Stimulated activated naive CD4-positive, alpha-beta T cell (primary cell): ENCODE measurements around the gene TRMT10C.
"Not testable (repeated sequence)": the region's sequence is repeated elsewhere in the genome, so short reads cannot be mapped to it uniquely, and the experiment has no call there.

ENCODE experiments used
- DNase-seq, 6 experiments: peaks; one replicate each; lab custom pipeline; 2025; lab: John Stamatoyannopoulos, UW

Gene TRMT10C

DNA sequence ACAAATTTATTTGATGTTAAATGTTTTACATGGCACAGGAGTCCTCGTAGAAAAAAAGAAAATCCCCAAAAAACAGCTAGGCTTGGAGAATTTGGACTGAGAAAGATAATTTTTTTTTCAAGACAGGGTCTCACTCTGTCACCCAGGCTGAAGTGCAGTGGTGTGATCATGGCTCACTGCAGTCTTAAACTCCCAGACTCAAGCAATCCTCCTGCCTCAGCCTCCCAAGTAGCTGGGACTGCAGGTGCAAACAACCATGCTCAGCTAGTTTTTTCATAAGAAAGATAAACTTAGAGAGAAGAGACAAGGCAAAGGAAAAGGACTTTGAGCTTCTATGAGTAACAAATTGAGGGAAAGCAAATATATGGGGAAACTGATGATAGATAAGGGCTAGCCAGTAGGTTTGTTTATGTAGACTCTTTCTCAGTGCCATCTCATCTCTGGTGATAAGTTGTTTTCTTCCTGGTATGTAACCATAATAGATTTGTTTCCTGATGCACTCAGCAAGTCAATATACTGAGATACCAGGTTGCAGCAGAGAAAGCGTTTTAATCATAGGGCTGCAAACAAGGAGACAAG, 13.1 kb upstream of the TRMT10C start:
- no peak for DNase-seq

- no peak for DNase-seq
These were observed 12.2 kb upstream of the TRMT10C start for GRCh38 chr3:101549473-101549872.

- DNase-seq = not testable (repeated sequence)
These were observed 10.1 kb upstream of the TRMT10C start for GRCh38 chr3:101551359-101552081.

DNA sequence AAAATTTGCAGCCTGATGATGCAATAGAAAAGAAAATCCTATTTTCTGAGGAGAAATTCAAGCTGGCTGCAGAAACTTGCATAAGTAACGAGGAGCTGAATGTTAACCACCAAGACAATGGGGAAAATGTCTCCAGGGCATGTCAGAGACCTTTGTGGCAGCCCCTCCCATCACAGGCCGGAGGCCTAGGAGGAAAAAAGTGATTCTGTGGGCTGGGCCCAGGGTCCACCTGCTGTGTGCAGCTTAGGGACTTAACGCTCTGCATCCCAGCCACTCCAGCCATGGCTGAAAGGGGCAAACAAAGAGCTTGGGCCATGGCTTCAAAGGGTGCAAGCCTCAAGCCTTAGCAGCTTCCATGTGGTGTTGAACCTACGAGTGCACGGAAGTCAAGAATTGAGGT, 8.3 kb upstream of the TRMT10C start:
- DNase-seq = not testable (repeated sequence)

DNA sequence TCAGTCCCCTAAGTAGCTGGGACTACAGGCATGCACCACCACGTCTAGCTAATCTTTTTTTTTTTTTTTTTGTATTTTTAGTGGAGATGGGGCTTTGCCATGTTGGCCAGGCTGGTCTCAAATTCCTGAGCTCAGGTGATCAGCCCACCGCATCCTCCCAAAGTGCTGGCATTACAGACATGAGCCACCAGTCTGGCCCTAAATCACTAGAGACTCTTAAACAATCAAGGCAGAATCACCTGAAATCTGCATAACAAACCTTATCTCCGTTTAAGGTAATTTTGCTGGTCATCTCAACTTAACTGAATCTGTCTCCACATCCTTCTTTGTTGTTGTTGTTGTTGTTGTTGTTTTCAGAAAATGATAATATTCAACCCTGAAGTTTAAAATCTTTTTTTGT, 5.6 kb upstream of the TRMT10C start:
- DNase-seq = no peak

GRCh38 chr3:101567528-101568317, 6.1 kb downstream of the TRMT10C start:
- DNase-seq = no peak

GRCh38 chr3:101571028-101571895, 9.6 kb downstream of the TRMT10C start:
- peak in 4 of 6 experiments; percentile 10 to 39 (median 34) for DNase-seq

DNA sequence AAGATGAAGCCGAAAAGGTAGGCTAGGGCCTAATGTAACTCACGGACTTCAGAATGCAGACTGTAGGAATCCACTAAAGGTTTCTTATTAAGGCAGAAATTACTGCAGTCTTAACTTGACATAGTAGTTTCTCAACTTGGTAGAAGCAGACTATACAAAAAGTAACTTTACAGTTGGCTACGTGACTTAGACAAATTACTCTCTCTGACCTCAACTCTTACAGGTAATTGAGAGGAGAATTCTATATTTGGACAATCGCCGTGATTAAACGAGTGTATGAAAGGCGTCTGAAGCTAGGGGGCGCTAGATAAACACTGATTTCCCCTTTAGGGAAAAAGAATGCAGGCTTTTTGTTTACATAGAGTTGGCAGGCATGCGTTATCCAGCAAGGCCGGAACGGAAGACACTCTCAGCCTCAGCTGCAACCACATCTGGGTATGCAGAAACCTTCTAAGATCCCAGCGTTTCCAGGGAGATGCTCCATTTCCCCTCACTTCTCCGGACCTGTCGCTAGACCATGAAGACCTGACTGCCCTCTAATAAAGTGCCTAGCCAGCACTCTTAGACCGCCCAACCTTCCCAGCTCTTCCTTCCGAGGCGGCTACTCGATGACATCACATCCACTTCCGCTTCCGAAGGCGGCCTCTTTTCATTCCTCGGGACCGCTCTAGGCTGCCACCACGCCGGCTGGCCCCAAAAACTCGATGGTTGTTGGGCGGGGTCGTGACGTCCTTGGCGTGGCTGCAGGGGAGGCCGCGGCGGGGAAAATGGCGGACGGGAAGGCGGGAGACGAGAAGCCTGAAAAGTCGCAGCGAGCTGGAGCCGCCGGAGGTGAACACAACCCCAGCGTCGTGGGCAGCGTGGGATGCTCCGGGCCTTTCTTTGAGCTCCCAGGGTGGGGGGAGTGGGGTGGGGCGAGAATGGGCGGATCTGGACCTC, 12.1 kb downstream of the TRMT10C start, which contains the start of gene PCNP:
TSS of gene PCNP (plus strand) at position 732 of the 939 bp plus-strand sequence. CDS start at position 768, 36 bp downstream.
- DNase-seq = peak; percentile 96 to 99 (median 98)

- DNase-seq = peak in 3 of 6 experiments; percentile 39 to 75 (median 64)
These were observed 12.9 kb downstream of the TRMT10C start for GRCh38 chr3:101574388-101575112.

DNA sequence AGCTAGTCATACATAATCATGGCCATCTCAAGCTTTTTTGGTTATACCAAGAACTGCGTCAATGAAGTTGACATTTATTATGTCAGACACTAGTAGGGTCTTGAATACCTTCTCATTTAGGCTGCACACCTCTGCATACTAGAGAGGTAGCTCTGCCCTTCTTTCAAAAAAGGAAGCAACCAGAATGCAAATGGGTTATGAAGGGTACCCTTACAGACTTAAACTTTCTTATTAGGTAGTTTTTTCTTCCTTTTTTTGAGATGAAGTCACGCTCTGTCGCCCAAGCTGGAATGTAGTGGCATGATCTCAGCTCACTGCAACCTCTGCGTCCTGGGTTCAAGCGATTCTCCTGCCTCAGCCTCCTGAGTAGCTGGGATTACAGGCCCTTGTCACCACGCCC, 15.6 kb downstream of the TRMT10C start:
- no peak for DNase-seq

DNA sequence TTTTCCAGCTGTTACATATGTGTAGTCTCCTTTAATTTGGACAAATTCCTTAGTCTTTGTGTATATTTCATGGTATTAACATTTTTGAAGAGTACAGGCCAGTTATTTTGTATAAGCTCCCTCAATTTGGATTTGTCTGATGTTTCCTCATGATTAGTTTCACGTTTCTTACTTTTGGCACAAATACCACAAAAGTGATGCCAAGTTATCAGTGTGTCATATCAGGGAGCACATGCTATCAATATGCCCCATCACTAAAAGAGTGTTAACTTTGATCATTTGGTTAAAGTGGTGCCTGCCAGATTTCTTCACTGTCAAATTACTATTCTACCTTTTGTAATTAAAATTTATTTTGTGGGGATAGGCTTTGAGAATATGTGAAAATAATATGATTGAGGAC, 26.9 kb downstream of the TRMT10C start:
- no peak for DNase-seq

DNA sequence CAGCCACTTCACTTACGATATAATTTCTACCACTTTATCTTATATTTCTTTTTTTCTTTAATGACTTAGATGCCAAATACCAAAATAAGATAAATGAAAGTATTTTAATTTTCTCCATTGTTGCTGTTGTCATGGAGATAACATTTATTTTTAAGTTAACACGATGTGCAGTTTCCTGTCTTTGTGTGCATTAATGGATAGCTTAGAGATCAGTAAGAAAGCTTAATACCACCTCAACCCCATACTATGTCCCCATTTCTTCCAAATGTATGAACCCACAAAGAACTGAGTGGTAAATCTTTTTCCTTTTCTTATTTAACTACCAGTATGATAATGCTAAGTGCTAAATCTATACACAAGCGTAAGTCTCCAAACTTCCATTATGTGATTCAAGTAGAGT, 29.4 kb downstream of the TRMT10C start:
- DNase-seq = no peak

GRCh38 chr3:101602731-101603130, 41.1 kb downstream of the TRMT10C start:
- DNase-seq = no peak

GRCh38 chr3:101603184-101603583, 41.5 kb downstream of the TRMT10C start:
- no peak for DNase-seq

DNA sequence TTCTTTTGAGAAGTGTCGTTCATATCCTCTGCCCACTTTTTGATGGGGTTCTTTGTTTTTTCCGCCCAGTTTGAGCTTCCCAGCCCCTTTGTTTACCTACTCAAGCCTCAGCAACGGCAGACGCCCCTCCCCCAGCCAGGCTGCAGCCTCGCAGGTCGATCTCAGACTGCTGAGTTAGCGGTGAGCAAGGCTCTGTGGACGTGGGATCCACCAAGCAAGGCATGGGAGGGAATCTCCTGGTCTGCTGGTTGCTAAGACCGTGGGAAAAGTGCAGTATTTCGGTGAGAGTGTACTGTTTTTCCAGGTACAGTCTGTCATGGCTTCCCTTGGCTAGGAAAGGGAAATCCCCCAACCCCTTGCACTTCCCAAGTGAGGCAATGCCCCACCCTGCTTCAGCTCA, 43.7 kb downstream of the TRMT10C start:
- not testable (repeated sequence) for DNase-seq

GRCh38 chr3:101611023-101611422, 49.4 kb downstream of the TRMT10C start:
- no peak for DNase-seq

- DNase-seq = not testable (repeated sequence)
These were observed 51.3 kb downstream of the TRMT10C start for GRCh38 chr3:101613014-101613413.

DNA sequence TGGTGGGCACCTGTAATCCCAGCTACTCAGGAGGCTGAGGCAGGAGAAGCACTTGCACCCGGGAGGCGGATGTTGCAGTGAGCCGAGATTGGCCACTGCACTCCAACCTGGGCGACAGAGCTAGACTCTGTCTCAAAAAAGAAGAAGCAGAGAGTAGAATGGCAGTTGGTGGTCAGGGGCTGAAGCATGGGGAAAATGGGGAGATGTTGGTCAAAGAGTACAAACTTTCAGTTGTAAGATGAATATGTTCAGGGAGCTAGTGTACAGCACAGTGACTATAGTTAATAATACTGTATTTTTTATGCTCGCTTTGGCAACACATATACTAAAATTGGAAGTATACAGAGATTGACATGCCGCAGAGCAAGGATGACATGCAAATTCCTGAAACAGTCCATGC, 53.9 kb downstream of the TRMT10C start:
- DNase-seq = no peak
